Large intestine (tissue), 3 donors: ENCODE measurements around the gene PLCL1. TPM values are rescaled to one million over a fixed set of nuclear protein-coding genes. Genes with fewer than 3 reads are reported as not detected.

ENCODE experiments used
- DNase-seq, 2 donors: peaks; one replicate each; pipeline versions ENCODE4 v3.0.0 to v3.0.0-alpha.2; 2013
- H3K27ac ChIP-seq: one replicate; pipeline ENCODE4 v1.5.1; 2013; ENCODE audit warnings: low read length
- H3K27me3 ChIP-seq: 2 replicates; pipeline ENCODE4 v1.6.1; 2013; ENCODE audit warnings: low read length; ENCODE audit not compliant: control insufficient read depth, insufficient read depth
- H3K36me3 ChIP-seq: 2 replicates; pipeline ENCODE4 v1.6.1; 2013; ENCODE audit warnings: low read length; ENCODE audit not compliant: control insufficient read depth, insufficient read depth
- H3K4me1 ChIP-seq: one replicate; pipeline ENCODE4 v1.6.1; 2013; ENCODE audit warnings: low read length; ENCODE audit not compliant: control insufficient read depth, insufficient read depth
- H3K4me3 ChIP-seq: one replicate; pipeline ENCODE4 v1.5.1; 2013; ENCODE audit warnings: low read length
- H3K9me3 ChIP-seq: one replicate; pipeline ENCODE4 v1.6.1; 2013; ENCODE audit warnings: mild to moderate bottlenecking, low read depth, low read length, moderate library complexity; ENCODE audit not compliant: control insufficient read depth
- WGBS: methylation state at CpG from one replicate; pipeline ENCODE4 v1.1.5; 2013; ENCODE audit warnings: low lambda C conversion rate; ENCODE audit not compliant: insufficient coverage; 5-methylcytosine and 5-hydroxymethylcytosine counted together
- polyA plus RNA-seq: library from polyadenylated mRNA; unstranded; fragments of 120-200 nt; gene quantifications from one replicate; pipeline ENCODE4 v1.2.1, GENCODE V29; 2013

PLCL1 gene
- polyA plus RNA-seq, 1 donor, result 3.3 TPM

GRCh38 chr2:197947219-197947757 lies 142.9 kb downstream of the PLCL1 start:
- no peak overlapping the region for H3K27ac ChIP-seq
- 67% methylated on average over 1 of the region's 3 CpGs for whole genome bisulfite sequencing
- no peaks in the 10 kb centered on the region for H3K4me1 ChIP-seq
- no peaks in the 10 kb centered on the region for H3K36me3 ChIP-seq
- H3K4me3 ChIP-seq, result no peak overlapping the region
- no peaks in the 10 kb centered on the region for H3K9me3 ChIP-seq
- no peak for DNase-seq
- H3K27me3 ChIP-seq, result no peaks in the 10 kb centered on the region

GRCh38 chr2:197949224-197949623 lies 144.8 kb downstream of the PLCL1 start:
- Histone ChIP-seq H3K4me3 (no peak overlapping the region), H3K27ac (no peak overlapping the region), H3K9me3 (no peaks in the 10 kb centered on the region), H3K27me3 (no peaks in the 10 kb centered on the region), H3K36me3 (no peaks in the 10 kb centered on the region), H3K4me1 (no peaks in the 10 kb centered on the region)
- no peak for DNase-seq

DNA sequence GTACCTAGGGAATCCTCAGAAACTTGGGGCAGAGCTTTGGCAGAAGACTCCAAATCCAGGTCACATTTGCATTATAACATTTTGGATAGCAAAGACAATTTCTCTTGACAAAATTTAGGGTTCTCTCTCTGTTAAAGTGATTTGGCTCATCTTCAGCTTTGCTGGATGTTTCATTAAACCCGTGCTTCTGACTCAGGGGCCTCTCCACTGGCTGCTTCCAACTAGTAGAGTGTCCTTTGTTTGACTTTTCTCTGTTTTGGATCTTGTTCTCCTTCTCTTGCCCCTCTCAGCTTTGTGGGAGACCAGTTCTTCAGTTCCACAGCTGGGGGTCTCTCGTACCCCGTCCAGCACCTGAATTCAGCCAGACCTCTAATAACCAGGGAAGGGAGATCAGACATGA lies 145.6 kb downstream of the PLCL1 start:
- Histone ChIP-seq H3K36me3 (no peaks in the 10 kb centered on the region), H3K4me1 (no peaks in the 10 kb centered on the region), H3K9me3 (no peaks in the 10 kb centered on the region), H3K27me3 (no peaks in the 10 kb centered on the region), H3K27ac (no peak overlapping the region), H3K4me3 (no peak overlapping the region)
- DNase-seq, result no peak
- WGBS, result no CpG with 5 or more reads among the region's 3 CpGs

DNA sequence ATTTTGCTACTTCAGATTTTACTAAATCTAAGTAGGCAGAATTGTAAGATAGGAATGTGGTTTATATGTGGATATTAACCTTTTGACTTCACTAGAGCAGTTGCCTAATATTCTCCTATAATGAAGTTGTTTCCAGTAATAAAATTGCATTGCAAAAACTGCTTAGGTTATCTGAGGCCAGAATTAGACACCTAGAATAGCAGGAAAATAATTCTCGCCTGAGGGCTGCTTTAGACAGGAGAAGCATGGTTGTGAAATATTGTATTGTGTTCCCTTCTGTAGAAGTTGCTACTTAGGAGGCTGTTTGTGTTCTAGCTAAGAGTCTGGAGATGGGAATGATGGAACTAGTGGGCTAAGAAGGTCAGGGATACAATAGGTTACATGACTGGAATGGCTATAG lies 146.3 kb downstream of the PLCL1 start:
- Histone ChIP-seq H3K27ac (no peak overlapping the region), H3K4me1 (no peaks in the 10 kb centered on the region), H3K27me3 (no peaks in the 10 kb centered on the region), H3K4me3 (no peak overlapping the region), H3K9me3 (no peaks in the 10 kb centered on the region), H3K36me3 (no peaks in the 10 kb centered on the region)
- DNase-seq, result no peak
- WGBS, result no CpG with 5 or more reads among the region's 1 CpG

DNA sequence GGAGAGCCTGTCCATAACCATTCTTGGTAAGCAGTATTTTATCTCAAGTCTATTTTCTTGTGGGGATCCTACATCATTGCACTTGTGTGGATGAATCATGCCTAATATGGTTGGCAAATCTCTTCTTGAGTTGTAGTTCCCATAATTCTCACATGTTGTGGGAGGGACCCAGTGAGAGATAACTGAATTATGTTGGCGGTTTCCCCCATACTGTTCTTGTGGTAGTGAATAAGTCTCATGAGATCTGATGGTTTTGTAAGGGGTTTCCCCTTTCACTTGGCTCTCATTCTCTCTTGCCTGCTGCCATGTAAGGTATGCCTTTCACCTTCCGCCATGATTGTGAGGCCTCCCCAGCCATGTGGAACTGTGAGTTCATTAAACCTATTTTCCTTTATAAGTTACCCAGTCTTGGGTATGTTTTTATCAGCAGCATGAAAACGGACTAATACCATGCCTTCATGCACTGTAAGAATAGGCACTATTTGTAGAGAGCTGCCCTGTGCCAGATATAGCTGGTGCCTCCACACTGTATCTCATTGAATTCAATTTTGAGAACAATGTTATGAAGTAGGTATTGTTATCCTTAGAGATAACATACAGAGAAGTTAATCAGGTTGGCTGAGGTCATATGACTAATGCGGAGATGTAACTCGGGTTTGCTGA lies 148.3 kb downstream of the PLCL1 start:
- Histone ChIP-seq H3K4me3 (no peak overlapping the region), H3K9me3 (no peaks in the 10 kb centered on the region), H3K36me3 (no peaks in the 10 kb centered on the region), H3K4me1 (no peaks in the 10 kb centered on the region), H3K27ac (no peak overlapping the region), H3K27me3 (no peaks in the 10 kb centered on the region)
- 90% methylated on average over 3 of the region's 5 CpGs for WGBS
- DNase-seq, result no peak

GRCh38 chr2:197954328-197954727 lies 149.9 kb downstream of the PLCL1 start:
- no peaks in the 10 kb centered on the region for H3K9me3 ChIP-seq
- no peaks in the 10 kb centered on the region for H3K4me1 ChIP-seq
- WGBS, result no CpG with 5 or more reads among the region's 4 CpGs
- no peaks in the 10 kb centered on the region for H3K36me3 ChIP-seq
- H3K27ac ChIP-seq, result no peak overlapping the region
- H3K27me3 ChIP-seq, result no peaks in the 10 kb centered on the region
- no peak for DNase-seq
- no peak overlapping the region for H3K4me3 ChIP-seq

DNA sequence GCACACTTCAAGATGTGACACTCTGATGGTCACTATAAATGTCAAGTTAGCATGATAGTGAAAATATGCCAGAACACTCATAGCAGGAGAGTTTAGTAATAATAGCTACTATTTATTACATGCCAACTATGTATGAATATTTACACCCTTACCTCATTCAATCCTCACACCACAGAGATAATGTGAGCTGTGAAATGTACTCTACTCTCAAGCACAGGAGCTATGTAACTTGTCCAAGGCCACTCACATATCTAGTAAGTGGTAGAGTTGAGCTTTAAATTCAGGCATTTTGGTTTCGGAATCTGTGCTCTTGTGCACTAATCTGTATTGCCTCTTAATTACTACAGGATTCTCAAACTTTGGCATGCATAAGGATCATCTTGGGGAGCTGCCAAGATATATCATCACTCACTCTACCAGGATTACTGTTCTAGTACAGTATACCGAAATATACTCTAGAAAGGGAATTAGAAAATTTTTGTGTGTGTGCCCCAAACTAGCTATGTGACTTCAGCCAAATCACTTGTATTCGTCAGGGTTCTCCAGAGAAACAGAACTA lies 154.3 kb downstream of the PLCL1 start:
- Histone ChIP-seq H3K4me3 (no peak overlapping the region), H3K4me1 (no peaks in the 10 kb centered on the region), H3K9me3 (no peaks in the 10 kb centered on the region), H3K27ac (no peak overlapping the region), H3K27me3 (no peaks in the 10 kb centered on the region), H3K36me3 (no peaks in the 10 kb centered on the region)
- no peak for DNase-seq
- 100% methylated on average over 1 of the region's 3 CpGs for WGBS

DNA sequence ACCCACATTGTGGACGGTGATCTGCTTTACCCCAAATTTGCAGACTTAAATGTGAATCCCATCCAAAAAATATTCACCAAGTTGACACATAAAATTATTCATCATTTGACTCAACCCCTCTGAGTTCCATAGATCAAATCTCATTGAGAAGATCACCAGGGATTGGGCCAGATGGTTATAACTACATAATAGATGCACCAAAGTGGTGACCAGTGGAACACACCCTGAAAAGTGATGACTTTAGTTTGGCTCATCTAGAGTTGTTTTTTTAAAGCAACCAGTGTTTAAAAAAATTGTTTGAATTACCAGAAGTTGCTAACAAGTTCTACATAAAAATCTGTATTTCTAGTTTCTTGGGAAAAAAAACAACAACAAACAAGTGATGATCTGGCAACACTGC lies 155.0 kb downstream of the PLCL1 start:
- no peak overlapping the region for H3K27ac ChIP-seq
- H3K36me3 ChIP-seq, result no peaks in the 10 kb centered on the region
- no peaks in the 10 kb centered on the region for H3K27me3 ChIP-seq
- H3K4me1 ChIP-seq, result no peaks in the 10 kb centered on the region
- no peaks in the 10 kb centered on the region for H3K9me3 ChIP-seq
- no peak overlapping the region for H3K4me3 ChIP-seq
- no peak for DNase-seq
- WGBS, result no CpG with 5 or more reads among the region's 1 CpG

DNA sequence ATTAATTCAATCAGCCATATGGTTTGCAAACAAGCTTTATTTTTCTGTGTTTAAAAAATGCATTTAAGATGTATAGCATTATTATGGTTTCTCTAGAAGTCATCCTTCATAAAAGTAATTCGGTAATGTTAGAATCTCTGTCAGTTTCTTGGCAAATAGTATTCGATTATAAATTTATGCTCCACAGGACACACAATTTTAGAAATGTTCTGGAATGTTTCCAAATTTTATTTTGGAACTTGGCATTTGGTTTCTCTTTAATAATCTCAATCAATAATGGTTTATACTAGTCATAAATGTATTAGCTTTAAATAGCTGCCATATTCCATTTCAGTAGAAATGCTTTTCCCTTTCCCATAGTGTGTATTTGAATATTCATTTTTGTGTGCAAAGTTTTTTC lies 156.4 kb downstream of the PLCL1 start:
- peaks cover 4% of the 10 kb centered on the region for H3K9me3 ChIP-seq
- H3K4me1 ChIP-seq, result no peaks in the 10 kb centered on the region
- H3K27me3 ChIP-seq, result no peaks in the 10 kb centered on the region
- H3K4me3 ChIP-seq, result no peak overlapping the region
- H3K36me3 ChIP-seq, result no peaks in the 10 kb centered on the region
- 90% methylated on average over 2 of the region's 2 CpGs for WGBS
- DNase-seq, result no peak
- no peak overlapping the region for H3K27ac ChIP-seq

DNA sequence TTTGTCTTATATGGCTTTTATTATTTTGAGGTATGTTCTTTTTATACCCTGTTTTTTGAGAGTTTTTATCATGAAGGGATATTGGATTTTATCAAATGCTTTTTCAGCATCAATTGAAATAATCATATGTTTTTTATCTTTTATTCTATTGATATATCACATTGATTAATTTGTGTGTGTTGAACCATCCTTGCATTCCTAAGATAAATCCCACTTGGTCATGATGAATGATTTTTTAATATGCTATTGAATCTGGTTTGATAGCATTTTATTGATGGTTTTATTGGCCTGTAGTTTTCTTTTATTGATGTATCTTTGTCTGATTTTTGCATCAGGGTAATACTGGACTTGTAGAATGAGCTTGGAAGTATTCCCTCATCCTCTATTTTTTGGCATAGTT lies 160.3 kb downstream of the PLCL1 start:
- DNase-seq, result no peak
- Histone ChIP-seq H3K4me1 (no peaks in the 10 kb centered on the region), H3K27ac (no peak overlapping the region)

DNA sequence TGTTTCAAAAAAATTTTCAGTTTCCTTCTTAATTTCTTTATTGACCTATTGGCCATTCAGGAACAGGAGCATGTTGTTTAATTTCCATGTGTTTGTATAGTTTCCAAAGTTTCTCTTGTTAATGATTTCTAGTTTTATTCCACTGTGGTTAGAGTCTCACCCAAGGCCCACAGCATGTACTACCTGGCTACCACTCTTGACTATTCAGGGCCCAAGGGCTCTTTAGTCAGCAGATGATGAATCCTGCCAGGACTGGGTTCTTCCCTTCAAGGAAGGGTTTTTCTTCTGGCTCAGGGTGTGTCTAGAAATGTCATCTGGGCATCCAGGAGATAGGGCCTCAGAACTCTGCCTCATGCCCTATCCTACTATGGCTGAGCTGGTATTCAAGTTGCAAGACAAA lies 161.4 kb downstream of the PLCL1 start:
- no peak for DNase-seq
- peaks cover 4% of the 10 kb centered on the region for H3K9me3 ChIP-seq
- H3K4me1 ChIP-seq, result no peaks in the 10 kb centered on the region
- no peaks in the 10 kb centered on the region for H3K36me3 ChIP-seq
- no peak overlapping the region for H3K4me3 ChIP-seq
- no peak overlapping the region for H3K27ac ChIP-seq
- H3K27me3 ChIP-seq, result no peaks in the 10 kb centered on the region

More for the DNA sequence above, 160.3 kb downstream of the PLCL1 start:
- Histone ChIP-seq H3K36me3 (no peaks in the 10 kb centered on the region), H3K4me3 (no peak overlapping the region), H3K9me3 (peaks cover 4% of the 10 kb centered on the region), H3K27me3 (no peaks in the 10 kb centered on the region)
